HepG2 (cell line): ENCODE results near the gene TNP2. TPM values are rescaled to one million over a fixed set of nuclear protein-coding genes. Genes with fewer than 3 reads are reported as not detected.
A peak's percentile ranks its signal among the peaks of the same experiment; 100 is the strongest.

ENCODE experiments used
- ARID5B ChIP-seq: IDR thresholded peaks from 2 replicates; pipeline ENCODE4 v1.4.0; 2020; ENCODE audit warnings: mild to moderate bottlenecking, missing genetic modification reagents
- BRCA1 ChIP-seq: sonication (generic); formaldehyde crosslinking; IDR thresholded peaks from 2 replicates; pipeline ENCODE4 v1.4.0; 2020; ENCODE audit warnings: missing genetic modification reagents
- ELF1 ChIP-seq: sonication (generic); formaldehyde crosslinking; IDR thresholded peaks from 2 replicates; pipeline ENCODE4 v1.4.0; 2020; ENCODE audit warnings: missing genetic modification reagents
- GATAD2A ChIP-seq: IDR thresholded peaks from 2 replicates; pipeline ENCODE4 v1.6.1; 2016
- HDAC2 ChIP-seq: sonication (generic); formaldehyde crosslinking; IDR thresholded peaks from 2 replicates; pipeline ENCODE4 v1.4.0; 2020; ENCODE audit warnings: missing genetic modification reagents
- HNF4A ChIP-seq: sonication (generic); formaldehyde crosslinking; IDR thresholded peaks from 2 replicates; pipeline ENCODE4 v1.4.0; 2020; ENCODE audit warnings: missing genetic modification reagents
- IRF9 ChIP-seq: sonication (generic); formaldehyde crosslinking; IDR thresholded peaks from 2 replicates; pipeline ENCODE4 v1.8.0; 2022; ENCODE audit warnings: missing genetic modification reagents, mild to moderate bottlenecking, borderline replicate concordance
- MAF1 ChIP-seq: sonication (generic); formaldehyde crosslinking; IDR thresholded peaks from 2 replicates; pipeline ENCODE4 v1.5.0; 2020; ENCODE audit warnings: missing genetic modification reagents, borderline replicate concordance
- NCOA2 ChIP-seq: sonication (generic); formaldehyde crosslinking; IDR thresholded peaks from 2 replicates; pipeline ENCODE4 v1.8.0; 2022; ENCODE audit warnings: inconsistent platforms
- NR2F6 ChIP-seq, 2 experiments: IDR thresholded peaks; 2 replicates each; pipeline ENCODE4 v1.6.1; 2016; ENCODE audit warnings: antibody characterized with exemption in 1 of 2, mild to moderate bottlenecking in 1 of 2
- ZFYVE20 ChIP-seq: sonication (generic); formaldehyde crosslinking; IDR thresholded peaks from 2 replicates; pipeline ENCODE4 v1.8.0; 2023; ENCODE audit warnings: low read depth, mild to moderate bottlenecking, moderate library complexity, missing genetic modification reagents, borderline replicate concordance
- ZMYM3 ChIP-seq: sonication (generic); formaldehyde crosslinking; IDR thresholded peaks from 2 replicates; pipeline ENCODE4 v1.5.1; 2020; ENCODE audit warnings: mild to moderate bottlenecking, missing genetic modification reagents
- ZNF160 ChIP-seq: sonication (generic); formaldehyde crosslinking; IDR thresholded peaks from 2 replicates; pipeline ENCODE4 v1.8.0; 2022; ENCODE audit warnings: mild to moderate bottlenecking, inconsistent platforms, missing genetic modification reagents
- ZNF572 ChIP-seq: sonication (generic); formaldehyde crosslinking; IDR thresholded peaks from 2 replicates; pipeline ENCODE4 v1.5.1; 2020; ENCODE audit warnings: mild to moderate bottlenecking, missing genetic modification reagents
- polyA plus RNA-seq, 8 experiments: library from polyadenylated mRNA; depleted of rRNA in 3 of 8; stranded (reverse) in 7 of 8; unstranded in 1 of 8; fragments of >200 nt; fragmentation: Illumina TruSeq in 4 of 8; extraction: Trizol in 4 of 8; gene quantifications; 2 replicates each; pipeline versions ENCODE4 v1.2.1 to v1.2.3, GENCODE V29; 2011 to 2016; ENCODE audit warnings: low read depth in 4 of 8, missing spikeins in 1 of 8, mixed read lengths in 1 of 8; ENCODE audit not compliant: insufficient read depth in 1 of 8
- total RNA-seq, 5 experiments: library from RNA; depleted of rRNA; stranded (reverse); fragments of >200 nt; fragmentation: Illumina TruSeq; extraction: Trizol; gene quantifications; 2 replicates each; pipeline ENCODE4 v1.2.3, GENCODE V29; 2016; ENCODE audit warnings: low read depth in 1 of 5

The TNP2 gene
- total and polyA plus RNA-seq, 2 of the 13 experiments (the other 11 are each of a cell fraction or from before 2014, with no cell fraction given), result not detected

GRCh38 chr16:11313493-11314308, 44.6 kb upstream of the TNP2 start (continued):
- TF ChIP-seq ZFYVE20 (CRISPR knock-in tag) (no peak), MAF1 (CRISPR knock-in tag) (0 out of 2 replicates have a peak, but pooled peaks have one; percentile 43), ARID5B (CRISPR knock-in tag) (peak; percentile 66), BRCA1 (CRISPR knock-in tag) (0 out of 2 replicates have a peak, but pooled peaks have one; percentile 32), IRF9 (peak; percentile 67; the same call in 1 of the 2 replicates), ZNF572 (CRISPR knock-in tag) (0 out of 2 replicates have a peak, but pooled peaks have one; percentile 44), ELF1 (CRISPR knock-in tag) (0 out of 2 replicates have a peak, but pooled peaks have one; percentile 9), HDAC2 (CRISPR knock-in tag) (no peak), NR2F6 (IDR thresholded peaks at IDR 0.05) (peak; percentile 46; the same call in 1 of the 2 replicates), NR2F6 (CRISPR knock-in tag; IDR thresholded peaks at IDR 0.05) (0 out of 2 replicates have a peak, but pooled peaks have one; percentile 19), HNF4A (CRISPR knock-in tag) (peak; percentile 85), ZNF160 (CRISPR knock-in tag) (no peak), GATAD2A (CRISPR knock-in tag) (peak; percentile 64), NCOA2 (CRISPR knock-in tag) (peak; percentile 51; the same call in 1 of the 2 replicates), ZMYM3 (CRISPR knock-in tag) (peak; percentile 24; the same call in 1 of the 2 replicates)
